MM.1S (cell line): Measurements from ENCODE around the gene LRRC8D.

Experiments used
- DNase-seq: peaks from one replicate; pipeline ENCODE4 v3.0.0-alpha.2; 2015
- H2AFZ ChIP-seq: fragments of 300-600 bp; sonication (generic); 2 replicates; pipeline ENCODE4 v1.6.0; 2016; ENCODE audit warnings: antibody characterized with exemption, low read length
- H3F3A ChIP-seq: fragments of 300-600 bp; sonication (generic); 2 replicates; pipeline ENCODE4 v1.6.1; 2016; ENCODE audit warnings: mild to moderate bottlenecking, antibody characterized with exemption, low read length, moderate library complexity, mixed read lengths; ENCODE audit not compliant: insufficient read depth
- H3K27ac ChIP-seq: fragments of 300-600 bp; sonication (generic); 2 replicates; pipeline ENCODE4 v1.5.1; 2016; ENCODE audit warnings: mild to moderate bottlenecking, low read length
- H3K27me3 ChIP-seq: fragments of 300-600 bp; sonication (generic); replicated peaks from 2 replicates; pipeline ENCODE4 v1.6.0; 2016; ENCODE audit warnings: low read length; ENCODE audit not compliant: insufficient read depth
- H3K36me3 ChIP-seq: fragments of 300-600 bp; sonication (generic); replicated peaks from 2 replicates; pipeline ENCODE4 v1.6.1; 2016; ENCODE audit warnings: mild to moderate bottlenecking, low read length, mixed read lengths; ENCODE audit not compliant: insufficient read depth
- H3K4me1 ChIP-seq: fragments of 300-600 bp; sonication (generic); 2 replicates; pipeline ENCODE4 v1.6.1; 2016; ENCODE audit warnings: low read length, mixed read lengths
- H3K4me2 ChIP-seq: fragments of 300-600 bp; sonication (generic); 2 replicates; pipeline ENCODE4 v1.6.0; 2016; ENCODE audit warnings: low read depth, low read length
- H3K4me3 ChIP-seq: fragments of 300-600 bp; sonication (generic); 2 replicates; pipeline ENCODE4 v1.5.1; 2016; ENCODE audit warnings: low read length, mixed read lengths
- H3K79me2 ChIP-seq: fragments of 300-600 bp; sonication (generic); 2 replicates; pipeline ENCODE4 v1.6.1; 2016; ENCODE audit warnings: mixed run types, low read length, mixed read lengths
- H3K9ac ChIP-seq: fragments of 300-600 bp; sonication (generic); 2 replicates; pipeline ENCODE4 v1.6.1; 2016; ENCODE audit warnings: low read length, mixed read lengths
- H3K9me2 ChIP-seq: fragments of 300-600 bp; sonication (generic); replicated peaks from 2 replicates; pipeline ENCODE4 v1.6.1; 2016; ENCODE audit warnings: mild to moderate bottlenecking, low read length, mixed read lengths; ENCODE audit not compliant: insufficient read depth
- H3K9me3 ChIP-seq: fragments of 300-600 bp; sonication (generic); replicated peaks from 2 replicates; pipeline ENCODE4 v1.6.1; 2016; ENCODE audit warnings: mild to moderate bottlenecking, low read length, mixed read lengths; ENCODE audit not compliant: insufficient read depth
- H4K20me1 ChIP-seq: fragments of 300-600 bp; sonication (generic); 2 replicates; pipeline ENCODE4 v1.6.1; 2016; ENCODE audit warnings: mild to moderate bottlenecking, low read length, moderate library complexity, mixed read lengths; ENCODE audit not compliant: insufficient read depth
- CTCF ChIP-seq: fragments of 300-600 bp; sonication (generic); IDR thresholded peaks from 2 replicates; pipeline ENCODE4 v1.5.1; 2016; ENCODE audit warnings: antibody characterized with exemption, low read length, mixed read lengths
- EZH2 ChIP-seq: fragments of 300-600 bp; sonication (generic); optimal IDR thresholded peaks from 2 replicates; pipeline ENCODE3; 2017; ENCODE audit warnings: low read depth, mild to moderate bottlenecking, antibody characterized with exemption, low read length, mixed read lengths
- EZH2phosphoT487 ChIP-seq: fragments of 300-600 bp; sonication (generic); IDR thresholded peaks from 2 replicates; pipeline ENCODE4 v1.6.1; 2018; ENCODE audit warnings: antibody characterized with exemption, low read length

The LRRC8D gene

GRCh38 chr1:89843273-89844130 is 22.7 kb downstream of the LRRC8D start:
- Histone ChIP-seq H3K27ac (peak overlapping the region; percentile 48; the same call in 1 of the 2 replicates), H2AFZ (peak overlapping the region; percentile 90), H3K36me3 (no peaks in the 10 kb centered on the region), H3K4me1 (peaks cover 11% of the 10 kb centered on the region), H3K9me3 (no peaks in the 10 kb centered on the region), H3F3A (no peaks in the 10 kb centered on the region), H3K4me2 (peak overlapping the region; percentile 94), H3K4me3 (peak overlapping the region; percentile 76), H3K9ac (peak overlapping the region; percentile 76), H3K27me3 (no peaks in the 10 kb centered on the region), H3K9me2 (no peaks in the 10 kb centered on the region), H4K20me1 (no peaks in the 10 kb centered on the region), H3K79me2 (peaks cover 18% of the 10 kb centered on the region; the same call in 1 of the 2 replicates)
- peak; percentile 81 for DNase-seq
- no peak for TF ChIP-seq EZH2phosphoT487
- TF ChIP-seq CTCF = peak; percentile 45

GRCh38 chr1:89844241-89844807 is 23.5 kb downstream of the LRRC8D start:
- Histone ChIP-seq H3K36me3 (no peaks in the 10 kb centered on the region), H4K20me1 (no peaks in the 10 kb centered on the region), H2AFZ (peak overlapping the region; percentile 85), H3K27me3 (no peaks in the 10 kb centered on the region), H3K9me3 (no peaks in the 10 kb centered on the region), H3K4me1 (peaks cover 11% of the 10 kb centered on the region), H3K4me2 (peak overlapping the region; percentile 94), H3K9me2 (no peaks in the 10 kb centered on the region), H3K9ac (peak overlapping the region; percentile 76; the same call in 1 of the 2 replicates), H3F3A (no peaks in the 10 kb centered on the region), H3K27ac (no peak overlapping the region), H3K79me2 (peaks cover 18% of the 10 kb centered on the region; the same call in 1 of the 2 replicates), H3K4me3 (peak overlapping the region; percentile 76)
- TF ChIP-seq EZH2 (no peak), CTCF (no peak), EZH2phosphoT487 (no peak)
- DNase-seq = no peak

GRCh38 chr1:89844860-89845259 is 24.0 kb downstream of the LRRC8D start:
- Histone ChIP-seq H3K27ac (no peak overlapping the region), H3K4me1 (peaks cover 11% of the 10 kb centered on the region), H3K79me2 (peaks cover 18% of the 10 kb centered on the region; the same call in 1 of the 2 replicates), H4K20me1 (no peaks in the 10 kb centered on the region), H3K9ac (no peak overlapping the region), H2AFZ (no peak overlapping the region), H3K27me3 (no peaks in the 10 kb centered on the region), H3K9me3 (no peaks in the 10 kb centered on the region), H3K36me3 (no peaks in the 10 kb centered on the region), H3K4me3 (no peak overlapping the region), H3F3A (no peaks in the 10 kb centered on the region), H3K4me2 (peak overlapping the region; percentile 94), H3K9me2 (no peaks in the 10 kb centered on the region)
- no peak for TF ChIP-seq EZH2phosphoT487
- no peak for TF ChIP-seq EZH2
- TF ChIP-seq CTCF = no peak
- DNase-seq = no peak
